ENCODE data around the gene HEATR1. TPM values are rescaled to one million over a fixed set of nuclear protein-coding genes. Genes with fewer than 3 reads are reported as not detected.
A peak's percentile ranks its signal among the peaks of the same experiment; 100 is the strongest.

Gene HEATR1
- total RNA-seq, 1 experiment from 2014 or later = 43.0 TPM

- ChIA-PET POLR2A (ENCODE audit: unreplicated experiment) (no interaction called here), CTCF (no interaction called here)
- no peaks in the 10 kb centered on the region for H3K27me3 ChIP-seq (ENCODE audit: insufficient read depth, low read depth)
- peaks cover 25% of the 10 kb centered on the region for H3K36me3 ChIP-seq (ENCODE audit: low read depth)
- no peak for DNase-seq
- peaks cover 38% of the 10 kb centered on the region for H3F3A ChIP-seq (ENCODE audit: insufficient read depth, low read depth)
- H3K4me2 ChIP-seq = no peak overlapping the region
- no peaks in the 10 kb centered on the region for H3K9me3 ChIP-seq (ENCODE audit: insufficient read depth, low read depth)
- no peak overlapping the region for H3K4me3 ChIP-seq
- H3K4me1 ChIP-seq (replicated peaks; ENCODE audit: insufficient read depth) = peaks cover 52% of the 10 kb centered on the region
- TF ChIP-seq EZH2 (IDR thresholded peaks at IDR 0.05; ENCODE audit: low read depth) (no peak), CTCF (conservative IDR thresholded peaks at IDR 0.05) (no peak)
- intact Hi-C loops (cut with micrococcal nuclease; ENCODE audit: unreplicated experiment) = loop anchor here (5.0 kb wide), 3 partner anchors 41 to 854 kb away; partner anchors contain the start of gene ERO1B
- H2AFZ ChIP-seq = no peak overlapping the region
- H3K9me2 ChIP-seq (ENCODE audit: insufficient read depth) = no peaks in the 10 kb centered on the region
- no TSS peak for BruUV-seq (replicated peaks)
- H3K27ac ChIP-seq = peak overlapping the region; percentile 69; the same call in 1 of the 2 replicates
- H4K20me1 ChIP-seq (ENCODE audit: insufficient read depth) = no peaks in the 10 kb centered on the region; the same call in 1 of the 2 replicates
- peaks cover 39% of the 10 kb centered on the region for H3K79me2 ChIP-seq (ENCODE audit: low read depth)
Measured at GRCh38 chr1:236532850-236533249, 71.5 kb downstream of the HEATR1 start.

GRCh38 chr1:236530959-236531358 is 73.4 kb downstream of the HEATR1 start:
- DNase-seq = no peak
- POLR2A ChIA-PET (ENCODE audit: unreplicated experiment) = no interaction called here
- H3K4me2 ChIP-seq = peak overlapping the region; percentile 28
- no TSS peak for BruUV-seq (replicated peaks)
- intact Hi-C loops (cut with micrococcal nuclease; ENCODE audit: unreplicated experiment) = loop anchor here (1.0 to 5.0 kb wide), 4 partner anchors 39 to 856 kb away; partner anchors contain the start of gene ERO1B
- H3K9me2 ChIP-seq (ENCODE audit: insufficient read depth) = no peaks in the 10 kb centered on the region
- H2AFZ ChIP-seq = no peak overlapping the region
- H3K27ac ChIP-seq = peak overlapping the region; percentile 28
- peaks cover 59% of the 10 kb centered on the region for H3K4me1 ChIP-seq (replicated peaks; ENCODE audit: insufficient read depth)
- peaks cover 32% of the 10 kb centered on the region for H3F3A ChIP-seq (ENCODE audit: insufficient read depth, low read depth)
- H3K36me3 ChIP-seq (ENCODE audit: low read depth) = peaks cover 32% of the 10 kb centered on the region
- no peaks in the 10 kb centered on the region; the same call in 1 of the 2 replicates for H4K20me1 ChIP-seq (ENCODE audit: insufficient read depth)
- CTCF ChIA-PET = interaction anchor here (1.3 kb wide), 1 partner anchor 28 kb away, joined by 3 read pairs; no protein-coding TSS in a partner anchor
- no peaks in the 10 kb centered on the region for H3K27me3 ChIP-seq (ENCODE audit: insufficient read depth, low read depth)
- TF ChIP-seq CTCF (conservative IDR thresholded peaks at IDR 0.05) (no peak), EZH2 (IDR thresholded peaks at IDR 0.05; ENCODE audit: low read depth) (no peak)
- H3K79me2 ChIP-seq (ENCODE audit: low read depth) = peaks cover 48% of the 10 kb centered on the region
- H3K9me3 ChIP-seq (ENCODE audit: insufficient read depth, low read depth) = no peaks in the 10 kb centered on the region
- H3K4me3 ChIP-seq = no peak overlapping the region

GRCh38 chr1:236530286-236530685 is 74.0 kb downstream of the HEATR1 start:
- TF ChIP-seq CTCF (conservative IDR thresholded peaks at IDR 0.05) (no peak), EZH2 (IDR thresholded peaks at IDR 0.05; ENCODE audit: low read depth) (no peak)
- no peak for DNase-seq
- H3K27me3 ChIP-seq (ENCODE audit: insufficient read depth, low read depth) = no peaks in the 10 kb centered on the region
- POLR2A ChIA-PET (ENCODE audit: unreplicated experiment) = interaction anchor here (0.7 kb wide), 1 partner anchor 27 kb away, joined by 4 read pairs; no protein-coding TSS in a partner anchor
- H3K4me1 ChIP-seq (replicated peaks; ENCODE audit: insufficient read depth) = peaks cover 64% of the 10 kb centered on the region
- H3K4me2 ChIP-seq = peak overlapping the region; percentile 28
- no peak overlapping the region for H2AFZ ChIP-seq
- CTCF ChIA-PET = no interaction called here
- no peaks in the 10 kb centered on the region for H3K9me2 ChIP-seq (ENCODE audit: insufficient read depth)
- no TSS peak for BruUV-seq (replicated peaks)
- H3K4me3 ChIP-seq = no peak overlapping the region
- peaks cover 30% of the 10 kb centered on the region for H3K36me3 ChIP-seq (ENCODE audit: low read depth)
- no peaks in the 10 kb centered on the region; the same call in 1 of the 2 replicates for H4K20me1 ChIP-seq (ENCODE audit: insufficient read depth)
- intact Hi-C loops (cut with micrococcal nuclease; ENCODE audit: unreplicated experiment) = loop anchor here (5.0 kb wide), 3 partner anchors 38 to 857 kb away; partner anchors contain the start of gene ERO1B
- H3F3A ChIP-seq (ENCODE audit: insufficient read depth, low read depth) = peaks cover 31% of the 10 kb centered on the region
- peaks cover 49% of the 10 kb centered on the region for H3K79me2 ChIP-seq (ENCODE audit: low read depth)
- H3K9me3 ChIP-seq (ENCODE audit: insufficient read depth, low read depth) = no peaks in the 10 kb centered on the region
- peak overlapping the region; percentile 28 for H3K27ac ChIP-seq
